Muscle of leg (tissue), 11 donors: Measurements from ENCODE around the gene TUBA8. TPM values are rescaled to one million over a fixed set of nuclear protein-coding genes. Genes with fewer than 3 reads are reported as not detected.
"Not testable (repeated sequence)": the region's sequence is repeated elsewhere in the genome, so short reads cannot be mapped to it uniquely, and the experiment has no call there.

Source experiments
- DNase-seq: peaks from one replicate; pipeline ENCODE4 v3.0.0; 2013
- H3K27ac ChIP-seq: one replicate; pipeline ENCODE4 v1.5.1; 2013; ENCODE audit warnings: mild to moderate bottlenecking, low read length, control low read depth
- H3K27me3 ChIP-seq: one replicate; pipeline ENCODE4 v1.6.1; 2013; ENCODE audit warnings: low read length; ENCODE audit not compliant: control insufficient read depth, insufficient read depth
- H3K36me3 ChIP-seq: one replicate; pipeline ENCODE4 v1.6.1; 2013; ENCODE audit warnings: low read length; ENCODE audit not compliant: control insufficient read depth, insufficient read depth
- H3K4me1 ChIP-seq: one replicate; pipeline ENCODE4 v1.6.1; 2013; ENCODE audit warnings: low read length; ENCODE audit not compliant: control insufficient read depth, insufficient read depth
- H3K4me3 ChIP-seq: one replicate; pipeline ENCODE4 v1.5.1; 2013; ENCODE audit warnings: low read length, control low read depth
- H3K9me3 ChIP-seq: replicated peaks from 2 replicates; pipeline ENCODE4 v1.6.1; 2013; ENCODE audit warnings: low read depth, low read length; ENCODE audit not compliant: control insufficient read depth
- WGBS: methylation state at CpG from one replicate; pipeline ENCODE4 v1.1.5; 2013; ENCODE audit warnings: missing lambda C conversion rate; ENCODE audit not compliant: insufficient coverage; 5-methylcytosine and 5-hydroxymethylcytosine counted together
- polyA plus RNA-seq, 8 donors: library from polyadenylated mRNA; unstranded; fragments of 120-200 nt; gene quantifications; one replicate each; pipeline versions ENCODE4 v1.2.1 to v1.2.3, GENCODE V29; 2013; ENCODE audit warnings: inconsistent platforms in 1 of 8, low replicate concordance in 1 of 8; ENCODE audit not compliant: insufficient read length in 8 of 8, insufficient read depth in 1 of 8
- total RNA-seq: library from RNA; stranded (reverse); fragments of 120-200 nt; gene quantifications from one replicate; pipeline ENCODE4 v1.2.4, GENCODE V29; 2013

Gene TUBA8
- total and polyA plus RNA-seq, 9 donors, result 4.8 to 28.2 (median 14.9) TPM

GRCh38 chr22:18101536-18101935 lies 9.1 kb upstream of the TUBA8 start:
- Histone ChIP-seq H3K27me3 (no peaks in the 10 kb centered on the region), H3K9me3 (no peaks in the 10 kb centered on the region), H3K36me3 (peaks cover 2% of the 10 kb centered on the region), H3K4me1 (no peaks in the 10 kb centered on the region), H3K27ac (no peak overlapping the region), H3K4me3 (no peak overlapping the region)
- 71% methylated on average over 4 of the region's 4 CpGs for WGBS
- no peak for DNase-seq

- WGBS, result no CpG with 5 or more reads among the region's 14 CpGs
- Histone ChIP-seq H3K9me3 (no peaks in the 10 kb centered on the region), H3K4me3 (no peak overlapping the region), H3K36me3 (peaks cover 2% of the 10 kb centered on the region), H3K27me3 (no peaks in the 10 kb centered on the region), H3K27ac (no peak overlapping the region), H3K4me1 (no peaks in the 10 kb centered on the region)
- no peak for DNase-seq
Measured at GRCh38 chr22:18103527-18104269, 6.9 kb upstream of the TUBA8 start.

GRCh38 chr22:18104566-18104965 lies 6.0 kb upstream of the TUBA8 start:
- Histone ChIP-seq H3K4me3 (no peak overlapping the region), H3K27me3 (peaks cover 1% of the 10 kb centered on the region), H3K4me1 (no peaks in the 10 kb centered on the region), H3K36me3 (peaks cover 2% of the 10 kb centered on the region), H3K9me3 (no peaks in the 10 kb centered on the region), H3K27ac (no peak overlapping the region)
- WGBS, result 83% methylated on average over 2 of the region's 4 CpGs
- DNase-seq, result no peak

GRCh38 chr22:18105981-18106380 lies 4.6 kb upstream of the TUBA8 start:
- H3K27me3 ChIP-seq, result peaks cover 12% of the 10 kb centered on the region
- H3K9me3 ChIP-seq, DNase-seq, H3K4me1 ChIP-seq, H3K27ac ChIP-seq, H3K36me3 ChIP-seq, H3K4me3 ChIP-seq: not testable (repeated sequence)
- WGBS, result 91% methylated on average over 3 of the region's 7 CpGs

GRCh38 chr22:18106550-18107341 lies 3.9 kb upstream of the TUBA8 start:
- WGBS, result 70% methylated on average over 4 of the region's 4 CpGs
- not testable (repeated sequence) for H3K4me3 ChIP-seq, H3K36me3 ChIP-seq, H3K27ac ChIP-seq, H3K9me3 ChIP-seq, DNase-seq
- Histone ChIP-seq H3K27me3 (peaks cover 20% of the 10 kb centered on the region), H3K4me1 (peaks cover 17% of the 10 kb centered on the region)

GRCh38 chr22:18108187-18108586 lies 2.4 kb upstream of the TUBA8 start:
- no peak overlapping the region for H3K27ac ChIP-seq
- no peaks in the 10 kb centered on the region for H3K36me3 ChIP-seq
- no peak overlapping the region for H3K4me3 ChIP-seq
- H3K27me3 ChIP-seq, result peaks cover 22% of the 10 kb centered on the region
- H3K4me1 ChIP-seq, result peaks cover 24% of the 10 kb centered on the region
- H3K9me3 ChIP-seq, result no peaks in the 10 kb centered on the region
- no CpG with 5 or more reads among the region's 3 CpGs for WGBS
- DNase-seq, result no peak

- WGBS, result 47% methylated on average over 10 of the region's 14 CpGs
Measured at GRCh38 chr22:18109410-18110193, 1.0 kb upstream of the TUBA8 start.

GRCh38 chr22:18110954-18111758 lies 547 bp downstream of the TUBA8 start:
- 9% methylated on average over 33 of the region's 39 CpGs for WGBS
- peak overlapping the region; percentile 35 for H3K27ac ChIP-seq
- no peaks in the 10 kb centered on the region for H3K9me3 ChIP-seq
- no peak for DNase-seq
- no peaks in the 10 kb centered on the region for H3K36me3 ChIP-seq
- peak overlapping the region; percentile 47 for H3K4me3 ChIP-seq
- peaks cover 52% of the 10 kb centered on the region for H3K4me1 ChIP-seq
- H3K27me3 ChIP-seq, result peaks cover 22% of the 10 kb centered on the region

More at GRCh38 chr22:18109410-18110193, 1.0 kb upstream of the TUBA8 start:
- no peak overlapping the region for H3K4me3 ChIP-seq
- H3K4me1 ChIP-seq, result peaks cover 38% of the 10 kb centered on the region
- no peaks in the 10 kb centered on the region for H3K9me3 ChIP-seq
- DNase-seq, result no peak
- H3K36me3 ChIP-seq, result no peaks in the 10 kb centered on the region
- H3K27me3 ChIP-seq, result peaks cover 22% of the 10 kb centered on the region
- H3K27ac ChIP-seq, result no peak overlapping the region

- Histone ChIP-seq H3K36me3 (no peaks in the 10 kb centered on the region), H3K4me1 (peaks cover 58% of the 10 kb centered on the region), H3K4me3 (peak overlapping the region; percentile 47), H3K27ac (no peak overlapping the region), H3K9me3 (no peaks in the 10 kb centered on the region), H3K27me3 (peaks cover 22% of the 10 kb centered on the region)
- no peak for DNase-seq
- 40% methylated on average over 1 of the region's 12 CpGs for WGBS
Measured at GRCh38 chr22:18111759-18112330, 1.2 kb downstream of the TUBA8 start.
